KMS-11 (cell line): ENCODE results near the gene ARMC3.

ENCODE experiments used
- H2AFZ ChIP-seq: fragments of 200-600 bp; sonication (generic); 2 replicates; pipeline ENCODE4 v1.6.1; 2016; ENCODE audit warnings: antibody characterized with exemption, mixed run types, low read depth
- H3K27ac ChIP-seq: fragments of 200-600 bp; sonication (generic); 2 replicates; pipeline ENCODE4 v1.6.1; 2016; ENCODE audit warnings: mild to moderate bottlenecking, mixed run types
- H3K27me3 ChIP-seq: fragments of 200-600 bp; sonication (generic); 2 replicates; pipeline ENCODE4 v1.6.1; 2017; ENCODE audit warnings: mild to moderate bottlenecking, low read depth, mixed run types, moderate library complexity; ENCODE audit not compliant: insufficient read depth
- H3K36me3 ChIP-seq: fragments of 200-600 bp; sonication (generic); 2 replicates; pipeline ENCODE4 v1.6.1; 2017; ENCODE audit warnings: mild to moderate bottlenecking, mixed run types; ENCODE audit not compliant: insufficient read depth
- H3K4me1 ChIP-seq: fragments of 200-600 bp; sonication (generic); 2 replicates; pipeline ENCODE4 v1.6.1; 2016; ENCODE audit warnings: mild to moderate bottlenecking, low read depth, mixed run types; ENCODE audit not compliant: poor library complexity, severe bottlenecking
- H3K4me2 ChIP-seq: fragments of 200-600 bp; sonication (generic); 2 replicates; pipeline ENCODE4 v1.7.0; 2016; ENCODE audit warnings: mild to moderate bottlenecking, mixed run types
- H3K4me3 ChIP-seq: fragments of 200-600 bp; sonication (generic); IDR thresholded peaks from 2 replicates; pipeline ENCODE4 v1.6.1; 2017; ENCODE audit warnings: low read depth, low read length, mixed read lengths; ENCODE audit not compliant: insufficient read depth
- H3K79me2 ChIP-seq: fragments of 200-600 bp; sonication (generic); 2 replicates; pipeline ENCODE4 v1.6.1; 2016; ENCODE audit warnings: low read depth, mixed run types; ENCODE audit not compliant: insufficient read depth
- H3K9ac ChIP-seq: fragments of 200-600 bp; sonication (generic); 2 replicates; pipeline ENCODE4 v1.6.1; 2016; ENCODE audit warnings: mild to moderate bottlenecking, mixed run types
- H4K20me1 ChIP-seq: fragments of 200-600 bp; sonication (generic); 2 replicates; pipeline ENCODE4 v1.6.1; 2016; ENCODE audit warnings: mild to moderate bottlenecking, mixed run types; ENCODE audit not compliant: insufficient read depth
- CTCF ChIP-seq: fragments of 200-600 bp; sonication (generic); conservative IDR thresholded peaks from 2 replicates; pipeline ENCODE4 v1.6.1; 2017; ENCODE audit warnings: low read depth, mild to moderate bottlenecking, antibody characterized with exemption, low read length, moderate library complexity, mixed read lengths

The ARMC3 gene

GRCh38 chr10:22911067-22911466 is 16.8 kb upstream of the ARMC3 start:
- H3K4me2 ChIP-seq = no peak overlapping the region
- no peaks in the 10 kb centered on the region for H3K79me2 ChIP-seq
- H3K36me3 ChIP-seq = no peaks in the 10 kb centered on the region
- no peak overlapping the region for H3K9ac ChIP-seq
- H3K4me3 ChIP-seq = no peak overlapping the region
- no peaks in the 10 kb centered on the region for H3K27me3 ChIP-seq
- H3K4me1 ChIP-seq = no peaks in the 10 kb centered on the region
- H4K20me1 ChIP-seq = no peaks in the 10 kb centered on the region
- no peak overlapping the region for H2AFZ ChIP-seq
- no peak overlapping the region for H3K27ac ChIP-seq
- TF ChIP-seq CTCF = no peak

- no peaks in the 10 kb centered on the region for H3K79me2 ChIP-seq
- H3K4me1 ChIP-seq = no peaks in the 10 kb centered on the region
- H3K9ac ChIP-seq = no peak overlapping the region
- H3K36me3 ChIP-seq = no peaks in the 10 kb centered on the region
- no peaks in the 10 kb centered on the region for H4K20me1 ChIP-seq
- H3K4me3 ChIP-seq = no peak overlapping the region
- H3K27ac ChIP-seq = no peak overlapping the region
- H3K27me3 ChIP-seq = no peaks in the 10 kb centered on the region
- no peak overlapping the region for H3K4me2 ChIP-seq
- no peak overlapping the region for H2AFZ ChIP-seq
- TF ChIP-seq CTCF = no peak
Observed at GRCh38 chr10:22911889-22912762, 15.7 kb upstream of the ARMC3 start.

- no peak for TF ChIP-seq CTCF
- H4K20me1 ChIP-seq = no peaks in the 10 kb centered on the region
- H3K27ac ChIP-seq = no peak overlapping the region
- no peaks in the 10 kb centered on the region for H3K79me2 ChIP-seq
- H3K4me2 ChIP-seq = no peak overlapping the region
- H3K36me3 ChIP-seq = no peaks in the 10 kb centered on the region
- no peaks in the 10 kb centered on the region for H3K27me3 ChIP-seq
- H3K9ac ChIP-seq = no peak overlapping the region
- H2AFZ ChIP-seq = no peak overlapping the region
- no peak overlapping the region for H3K4me3 ChIP-seq
- no peaks in the 10 kb centered on the region for H3K4me1 ChIP-seq
Observed at GRCh38 chr10:22912763-22913384, 15.0 kb upstream of the ARMC3 start.

- Histone ChIP-seq H3K4me1 (no peaks in the 10 kb centered on the region), H2AFZ (no peak overlapping the region), H3K27me3 (no peaks in the 10 kb centered on the region), H3K36me3 (no peaks in the 10 kb centered on the region), H3K9ac (no peak overlapping the region), H3K79me2 (no peaks in the 10 kb centered on the region), H3K4me3 (no peak overlapping the region), H3K27ac (no peak overlapping the region), H4K20me1 (no peaks in the 10 kb centered on the region), H3K4me2 (no peak overlapping the region)
- TF ChIP-seq CTCF = no peak
Observed at GRCh38 chr10:22913474-22914092, 14.3 kb upstream of the ARMC3 start.
